Lower lobe of right lung (tissue), 2 donors: ENCODE results near the gene LAMA5. TPM values are rescaled to one million over a fixed set of nuclear protein-coding genes. Genes with fewer than 3 reads are reported as not detected.
A peak's percentile ranks its signal among the peaks of the same experiment; 100 is the strongest.

Source experiments
- ATAC-seq, 2 donors: fragments of 200-7000 bp; cut with Tn5 transposase; one replicate each; pipeline ENCODE4 v1.9.1; 2020 to 2022; ENCODE audit warnings: mild to moderate bottlenecking in 2 of 2, moderate library complexity in 2 of 2
- DNase-seq: peaks from one replicate; pipeline ENCODE4 v3.0.0-alpha.2; 2020
- H3K27ac ChIP-seq: fragments of 200-600 bp; one replicate; pipeline ENCODE4 v1.8.0; 2022
- H3K27me3 ChIP-seq: fragments of 200-600 bp; one replicate; pipeline ENCODE4 v1.8.0; 2022; ENCODE audit warnings: low read depth
- H3K36me3 ChIP-seq: fragments of 200-600 bp; one replicate; pipeline ENCODE4 v1.8.0; 2022; ENCODE audit warnings: mild to moderate bottlenecking
- H3K4me1 ChIP-seq: fragments of 200-600 bp; one replicate; pipeline ENCODE4 v1.8.0; 2022
- H3K4me3 ChIP-seq: fragments of 200-600 bp; one replicate; pipeline ENCODE4 v1.8.0; 2022; ENCODE audit warnings: mild to moderate bottlenecking
- H3K9me3 ChIP-seq: fragments of 200-600 bp; one replicate; pipeline ENCODE4 v1.8.0; 2022
- intact Hi-C: fragments of 100-400 bp; cut with DNase I; formaldehyde crosslinking; loops from one replicate; pipeline ENCODE4 v1.11.0; 2022
- total RNA-seq: library from RNA; stranded (reverse); fragmentation: NEBNext Ultra II Directional; extraction: Animal tissue kit (Norgen Biotek cat#: 25700); gene quantifications from one replicate; pipeline ENCODE4 v1.2.1, GENCODE V29; 2021
- TF ChIP-seq, protein P1 (sequence below): fragments of 200-600 bp; IDR thresholded peaks from one replicate; pipeline ENCODE4 v1.8.0; 2022; ENCODE audit warnings: antibody characterized with exemption, mild to moderate bottlenecking
- donor health status: DM: no; HTN: yes; CAD: no; lungs with severe emphysema.

The LAMA5 gene
- total RNA-seq, 1 donor from 2014 or later = 282 TPM

DNA sequence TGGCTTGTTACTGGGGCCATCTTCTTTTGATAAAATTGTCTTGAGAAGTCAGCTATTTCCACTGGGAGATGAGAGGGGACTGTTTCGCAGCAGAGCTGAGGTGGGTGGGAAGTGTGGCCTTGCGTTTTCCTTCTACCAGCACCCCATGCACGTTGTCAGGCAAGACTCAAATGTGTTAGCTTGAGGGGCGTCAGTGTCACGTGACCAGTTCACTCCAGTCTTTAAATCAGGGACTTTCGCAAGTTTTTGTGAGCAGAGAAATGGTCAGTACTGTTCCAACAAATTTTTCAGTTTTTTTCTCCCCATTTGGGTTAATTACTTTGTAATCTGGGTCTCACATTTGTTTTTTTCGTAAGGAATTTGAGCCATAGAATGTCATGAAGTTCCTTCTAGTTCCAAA is 85.0 kb downstream of the LAMA5 start:
- no peak overlapping the region for H3K27ac ChIP-seq
- TF ChIP-seq, protein P1, sequence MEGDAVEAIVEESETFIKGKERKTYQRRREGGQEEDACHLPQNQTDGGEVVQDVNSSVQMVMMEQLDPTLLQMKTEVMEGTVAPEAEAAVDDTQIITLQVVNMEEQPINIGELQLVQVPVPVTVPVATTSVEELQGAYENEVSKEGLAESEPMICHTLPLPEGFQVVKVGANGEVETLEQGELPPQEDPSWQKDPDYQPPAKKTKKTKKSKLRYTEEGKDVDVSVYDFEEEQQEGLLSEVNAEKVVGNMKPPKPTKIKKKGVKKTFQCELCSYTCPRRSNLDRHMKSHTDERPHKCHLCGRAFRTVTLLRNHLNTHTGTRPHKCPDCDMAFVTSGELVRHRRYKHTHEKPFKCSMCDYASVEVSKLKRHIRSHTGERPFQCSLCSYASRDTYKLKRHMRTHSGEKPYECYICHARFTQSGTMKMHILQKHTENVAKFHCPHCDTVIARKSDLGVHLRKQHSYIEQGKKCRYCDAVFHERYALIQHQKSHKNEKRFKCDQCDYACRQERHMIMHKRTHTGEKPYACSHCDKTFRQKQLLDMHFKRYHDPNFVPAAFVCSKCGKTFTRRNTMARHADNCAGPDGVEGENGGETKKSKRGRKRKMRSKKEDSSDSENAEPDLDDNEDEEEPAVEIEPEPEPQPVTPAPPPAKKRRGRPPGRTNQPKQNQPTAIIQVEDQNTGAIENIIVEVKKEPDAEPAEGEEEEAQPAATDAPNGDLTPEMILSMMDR = no peak
- no peaks in the 10 kb centered on the region for H3K9me3 ChIP-seq
- H3K36me3 ChIP-seq = peaks cover 90% of the 10 kb centered on the region
- DNase-seq = no peak
- no peaks in the 10 kb centered on the region for H3K27me3 ChIP-seq
- H3K4me3 ChIP-seq = no peak overlapping the region
- intact Hi-C loops = no loop called here
- ATAC-seq = no peak
- no peaks in the 10 kb centered on the region for H3K4me1 ChIP-seq

DNA sequence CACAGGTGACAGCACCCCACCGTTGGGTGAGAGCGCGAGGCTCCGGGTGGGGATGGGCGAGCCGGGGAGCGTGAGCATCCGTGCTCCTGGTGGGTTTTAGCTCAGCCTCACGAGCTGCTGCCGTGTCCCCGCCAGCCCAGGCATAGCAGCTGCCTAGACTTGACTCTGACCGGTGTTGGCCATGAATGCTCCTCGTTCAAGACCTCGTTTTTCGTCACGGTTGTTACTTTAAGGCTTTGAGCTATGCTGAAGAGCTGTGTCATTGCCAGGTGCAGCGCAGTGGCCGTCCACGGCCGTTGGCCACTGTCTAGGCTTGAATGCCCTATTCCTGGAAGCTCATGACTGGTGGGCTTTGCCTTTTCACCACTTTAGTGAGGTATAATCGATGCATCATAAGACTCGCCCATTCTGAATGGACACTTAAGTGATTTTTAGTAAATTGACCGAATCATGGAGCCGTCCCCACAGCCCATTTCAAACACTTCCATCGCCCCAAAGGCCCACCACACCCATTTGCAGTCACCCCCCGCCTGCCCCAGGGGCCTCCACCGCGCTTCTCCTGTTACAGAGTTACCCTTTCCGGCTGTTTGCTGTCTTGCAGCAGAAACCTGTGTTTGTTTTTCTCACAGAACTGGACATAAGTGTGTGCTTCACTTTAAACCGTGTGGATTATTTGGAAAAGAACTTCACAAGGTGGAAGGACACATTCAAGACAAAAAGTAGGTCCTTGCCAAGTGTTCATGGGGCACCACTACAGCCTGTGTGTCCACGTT is 85.8 kb downstream of the LAMA5 start:
- no peak overlapping the region for H3K27ac ChIP-seq
- no peak overlapping the region for H3K4me3 ChIP-seq
- intact Hi-C loops = no loop called here
- no peaks in the 10 kb centered on the region for H3K9me3 ChIP-seq
- no peaks in the 10 kb centered on the region for H3K27me3 ChIP-seq
- TF ChIP-seq, protein P1 = no peak
- no peaks in the 10 kb centered on the region for H3K4me1 ChIP-seq
- no peak for DNase-seq
- peak in 1 of 2 donors; percentile 60 for ATAC-seq
- H3K36me3 ChIP-seq = peaks cover 90% of the 10 kb centered on the region

DNA sequence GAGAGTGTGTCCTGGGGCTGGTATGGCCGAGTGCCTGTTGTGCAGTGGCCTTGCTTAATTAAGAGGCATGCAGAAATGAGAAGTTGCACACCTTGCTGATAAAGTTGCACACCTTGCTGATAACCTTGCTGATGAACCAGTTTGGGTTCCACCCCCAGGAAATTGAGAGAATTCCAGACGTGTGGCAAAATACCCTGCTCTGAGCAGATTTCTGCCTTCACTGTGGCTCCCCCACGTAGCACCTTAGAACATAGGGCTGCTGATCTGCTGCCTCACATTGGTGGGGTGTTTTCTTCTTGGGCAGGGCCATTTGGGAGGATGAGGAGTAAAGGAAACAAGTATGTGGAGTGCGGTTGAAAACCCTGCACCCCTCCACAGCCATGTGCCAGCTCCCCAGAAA is 86.8 kb downstream of the LAMA5 start:
- TF ChIP-seq, protein P1 = no peak
- intact Hi-C loops = no loop called here

DNA sequence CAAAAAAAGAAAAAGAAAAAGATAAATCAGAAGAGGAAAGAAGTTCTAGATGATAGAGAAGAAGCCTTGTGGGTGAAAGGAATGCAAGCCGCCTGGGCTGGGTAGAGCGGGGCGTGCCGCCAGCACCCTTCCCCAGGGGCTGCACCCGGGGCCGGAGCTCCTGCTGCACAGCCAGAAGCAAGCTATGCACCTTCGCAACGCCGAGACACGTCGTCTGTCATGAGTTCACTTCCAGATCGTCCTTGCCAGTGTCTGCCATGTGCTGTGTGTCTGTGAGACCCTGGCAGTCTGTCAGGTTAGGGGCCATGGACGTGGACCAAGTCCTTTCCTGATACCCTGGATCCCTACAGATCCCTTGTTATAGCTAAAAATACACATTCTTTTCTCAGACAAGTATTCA is 89.9 kb downstream of the LAMA5 start:
- TF ChIP-seq, protein P1 = no peak
- H3K9me3 ChIP-seq = no peaks in the 10 kb centered on the region
- peaks cover 82% of the 10 kb centered on the region for H3K36me3 ChIP-seq
- no peaks in the 10 kb centered on the region for H3K27me3 ChIP-seq
- ATAC-seq (no peak), DNase-seq (no peak)
- H3K27ac ChIP-seq = no peak overlapping the region
- H3K4me1 ChIP-seq = no peaks in the 10 kb centered on the region
- H3K4me3 ChIP-seq = no peak overlapping the region
- intact Hi-C loops = no loop called here

More for the DNA sequence above, 86.8 kb downstream of the LAMA5 start:
- Histone ChIP-seq H3K27ac (no peak overlapping the region), H3K27me3 (no peaks in the 10 kb centered on the region), H3K36me3 (peaks cover 85% of the 10 kb centered on the region), H3K4me1 (no peaks in the 10 kb centered on the region), H3K4me3 (no peak overlapping the region), H3K9me3 (no peaks in the 10 kb centered on the region)
- ATAC-seq = no peak
- no peak for DNase-seq

DNA sequence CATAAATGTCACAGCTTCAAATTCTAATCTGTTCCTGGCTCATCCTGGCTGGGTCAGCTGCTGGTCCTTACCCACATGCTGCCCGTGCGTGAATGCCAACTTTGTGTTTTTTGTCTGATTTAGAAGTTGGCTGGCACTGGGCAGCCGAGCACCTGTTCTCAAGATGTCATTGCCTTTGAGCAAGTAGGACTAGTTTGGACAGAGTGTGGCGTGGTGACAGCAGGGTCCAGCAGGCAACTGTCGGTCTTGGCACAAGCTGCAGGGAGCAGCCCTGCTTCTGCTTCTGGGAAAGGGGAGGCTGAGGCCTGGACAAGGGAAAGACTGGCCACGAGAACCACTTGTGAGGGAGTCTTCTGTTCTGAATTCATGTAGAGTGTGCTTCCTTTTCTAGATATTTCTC is 90.7 kb downstream of the LAMA5 start:
- Histone ChIP-seq H3K9me3 (no peaks in the 10 kb centered on the region), H3K4me3 (no peak overlapping the region), H3K27ac (no peak overlapping the region), H3K36me3 (peaks cover 82% of the 10 kb centered on the region), H3K27me3 (no peaks in the 10 kb centered on the region), H3K4me1 (no peaks in the 10 kb centered on the region)
- intact Hi-C loops = no loop called here
- TF ChIP-seq, protein P1 = no peak
- ATAC-seq = no peak
- DNase-seq = no peak
